Caco-2 (cell line): ENCODE measurements around the gene SH3RF1. TPM values are rescaled to one million over a fixed set of nuclear protein-coding genes. Genes with fewer than 3 reads are reported as not detected.
"Not testable (repeated sequence)": the region's sequence is repeated elsewhere in the genome, so short reads cannot be mapped to it uniquely, and the experiment has no call there.

Experiments
- BruUV-seq: library from RNA; stranded (reverse); fragments of 400-500 nt; replicated peaks from 2 replicates; lab custom pipeline; 2021; lab: Mats Ljungman, UMichigan
- CTCF ChIA-PET: fragments of 300-600 bp; sonication (Branson Sonifier 250); formaldehyde crosslinking; loops from one replicate; lab custom pipeline; 2022; ENCODE audit warnings: antibody characterized with exemption; lab: Charles Lee
- POLR2A ChIA-PET: fragments of 300-600 bp; sonication (Branson Sonifier 250); formaldehyde crosslinking; loops from one replicate; lab custom pipeline; 2022; ENCODE audit warnings: antibody characterized with exemption; lab: Charles Lee
- DNase-seq, 2 experiments: peaks; one replicate each; pipeline versions ENCODE4 v3.0.0 to v3.0.0-alpha.2; 2020 to 2022
- H3K27me3 ChIP-seq: replicated peaks from 2 replicates; pipeline ENCODE4 v1.6.0; 2011; ENCODE audit warnings: low read length; ENCODE audit not compliant: control insufficient read depth, insufficient read depth
- H3K36me3 ChIP-seq: 2 replicates; pipeline ENCODE4 v1.5.1; 2011; ENCODE audit warnings: low read length; ENCODE audit not compliant: control insufficient read depth, insufficient read depth
- H3K4me1 ChIP-seq: fragments of 250-450 bp; sonication (Bioruptor Pico); 2 replicates; pipeline ENCODE4 v1.5.1; 2020; ENCODE audit warnings: mild to moderate bottlenecking
- H3K4me3 ChIP-seq: 2 replicates; pipeline ENCODE4 v1.5.1; 2011; ENCODE audit warnings: low read depth, mild to moderate bottlenecking, control low read depth, low read length
- H3K9me3 ChIP-seq: fragments of 250-450 bp; sonication (Bioruptor Pico); 2 replicates; pipeline ENCODE4 v1.5.1; 2020; ENCODE audit warnings: mild to moderate bottlenecking, moderate library complexity
- H3K27ac Mint-ChIP-seq: one replicate; pipeline ENCODE4 v1.8.0; 2022; ENCODE audit warnings: mixed read lengths; ENCODE audit not compliant: unreplicated experiment
- H3K27me3 Mint-ChIP-seq: one replicate; pipeline ENCODE4 v1.8.0; 2022; ENCODE audit warnings: mixed read lengths; ENCODE audit not compliant: insufficient read depth, unreplicated experiment
- H3K36me3 Mint-ChIP-seq: one replicate; pipeline ENCODE4 v1.8.0; 2022; ENCODE audit warnings: mild to moderate bottlenecking, mixed read lengths; ENCODE audit not compliant: insufficient read depth, unreplicated experiment
- H3K4me1 Mint-ChIP-seq: one replicate; pipeline ENCODE4 v1.8.0; 2022; ENCODE audit warnings: low read depth, mixed read lengths; ENCODE audit not compliant: unreplicated experiment
- H3K4me3 Mint-ChIP-seq: one replicate; pipeline ENCODE4 v1.8.0; 2022; ENCODE audit warnings: mild to moderate bottlenecking, moderate library complexity, mixed read lengths; ENCODE audit not compliant: unreplicated experiment
- H3K9me3 Mint-ChIP-seq: one replicate; pipeline ENCODE4 v1.8.0; 2022; ENCODE audit warnings: mixed read lengths; ENCODE audit not compliant: unreplicated experiment
- intact Hi-C: fragments of 100-400 bp; cut with micrococcal nuclease; formaldehyde crosslinking; loops from one replicate; pipeline ENCODE4 v1.10.0; 2022; ENCODE audit not compliant: unreplicated experiment
- total RNA-seq: library from RNA; stranded (reverse); gene quantifications from 2 replicates; pipeline ENCODE4 v1.2.3, GENCODE V29; 2022
- TF ChIP-seq, protein P1 (sequence below), 2 experiments: fragments of 200-600 bp in 1 of 2; IDR thresholded peaks; 1 replicate in 1 of 2; 2 replicates in 1 of 2; pipeline versions ENCODE4 v1.5.1 to v1.8.0; 2011 to 2022; ENCODE audit warnings: antibody characterized with exemption in 1 of 2, control low read depth in 1 of 2, inconsistent platforms in 1 of 2, low read depth in 1 of 2, low read length in 1 of 2, mild to moderate bottlenecking in 1 of 2, moderate library complexity in 1 of 2; ENCODE audit not compliant: insufficient read depth in 1 of 2, severe bottlenecking in 1 of 2, unreplicated experiment in 1 of 2

Gene SH3RF1
- total RNA-seq, 1 experiment from 2014 or later = 25.1 TPM

DNA sequence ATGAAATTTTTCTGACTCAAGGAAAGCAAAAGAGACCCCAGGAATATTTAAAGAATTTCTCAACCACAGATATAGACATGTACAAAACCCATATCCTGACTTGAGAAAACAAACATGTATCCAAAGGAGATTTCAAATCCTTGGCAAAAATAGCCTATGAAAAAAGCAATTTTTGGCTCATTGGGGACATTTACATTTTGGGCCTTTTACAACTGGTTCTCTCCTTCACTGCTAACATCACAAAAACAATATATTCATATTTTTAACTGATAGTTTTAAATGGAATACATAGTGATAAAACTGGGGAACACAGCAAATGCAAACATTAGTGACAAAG is 65.0 kb downstream of the SH3RF1 start:
- Mint-ChIP-seq H3K27ac (no peak overlapping the region), H3K4me3 (no peak overlapping the region), H3K9me3 (no peaks in the 10 kb centered on the region), H3K27me3 (no peaks in the 10 kb centered on the region), H3K36me3 (peaks cover 11% of the 10 kb centered on the region), H3K4me1 (peaks cover 46% of the 10 kb centered on the region)
- peaks cover 65% of the 10 kb centered on the region for H3K4me1 ChIP-seq
- DNase-seq = no peak
- ChIA-PET CTCF (no interaction called here), POLR2A (no interaction called here)
- H3K9me3 ChIP-seq = no peaks in the 10 kb centered on the region
- no peaks in the 10 kb centered on the region for H3K27me3 ChIP-seq
- intact Hi-C loops = no loop called here
- TF ChIP-seq, protein P1, sequence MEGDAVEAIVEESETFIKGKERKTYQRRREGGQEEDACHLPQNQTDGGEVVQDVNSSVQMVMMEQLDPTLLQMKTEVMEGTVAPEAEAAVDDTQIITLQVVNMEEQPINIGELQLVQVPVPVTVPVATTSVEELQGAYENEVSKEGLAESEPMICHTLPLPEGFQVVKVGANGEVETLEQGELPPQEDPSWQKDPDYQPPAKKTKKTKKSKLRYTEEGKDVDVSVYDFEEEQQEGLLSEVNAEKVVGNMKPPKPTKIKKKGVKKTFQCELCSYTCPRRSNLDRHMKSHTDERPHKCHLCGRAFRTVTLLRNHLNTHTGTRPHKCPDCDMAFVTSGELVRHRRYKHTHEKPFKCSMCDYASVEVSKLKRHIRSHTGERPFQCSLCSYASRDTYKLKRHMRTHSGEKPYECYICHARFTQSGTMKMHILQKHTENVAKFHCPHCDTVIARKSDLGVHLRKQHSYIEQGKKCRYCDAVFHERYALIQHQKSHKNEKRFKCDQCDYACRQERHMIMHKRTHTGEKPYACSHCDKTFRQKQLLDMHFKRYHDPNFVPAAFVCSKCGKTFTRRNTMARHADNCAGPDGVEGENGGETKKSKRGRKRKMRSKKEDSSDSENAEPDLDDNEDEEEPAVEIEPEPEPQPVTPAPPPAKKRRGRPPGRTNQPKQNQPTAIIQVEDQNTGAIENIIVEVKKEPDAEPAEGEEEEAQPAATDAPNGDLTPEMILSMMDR (IDR thresholded peaks at IDR 0.05; ENCODE audit: insufficient read depth in 1 of 2, low read depth in 1 of 2, low read length in 1 of 2, severe bottlenecking in 1 of 2, unreplicated experiment in 1 of 2) = no peak
- H3K36me3 ChIP-seq = no peaks in the 10 kb centered on the region
- H3K4me3 ChIP-seq = no peak overlapping the region
- no TSS peak for BruUV-seq

DNA sequence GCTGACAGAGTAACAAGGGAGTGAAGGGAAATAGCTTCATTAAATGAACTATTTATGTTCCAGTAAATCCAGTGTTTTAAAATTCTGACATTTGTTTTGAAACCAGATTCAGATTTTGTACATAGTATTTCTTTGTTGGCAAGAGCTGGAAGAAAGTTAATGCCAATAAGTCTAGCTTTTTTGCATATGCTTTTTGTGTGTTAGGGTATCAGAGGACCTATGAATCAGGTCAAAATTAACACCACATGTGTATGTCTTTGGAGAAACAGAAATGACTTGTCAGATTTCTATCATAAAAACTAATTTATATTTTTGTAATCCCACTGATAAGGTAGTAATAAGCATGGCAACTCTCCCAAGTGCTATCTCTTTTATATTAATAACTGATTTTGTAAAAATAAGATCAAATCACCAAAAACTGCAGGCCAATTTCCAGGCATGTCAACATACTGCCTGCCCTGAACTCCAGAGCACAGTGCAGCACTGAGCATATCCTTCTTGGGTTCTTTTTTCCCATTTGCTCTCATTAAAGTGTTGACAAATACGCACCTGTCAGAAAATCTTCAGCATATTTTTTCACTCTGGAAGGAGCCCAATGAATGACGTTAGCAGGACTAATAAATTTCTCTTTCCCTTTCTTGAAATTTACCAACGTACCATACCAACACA is 65.5 kb downstream of the SH3RF1 start:
- peaks cover 68% of the 10 kb centered on the region for H3K4me1 ChIP-seq
- H3K36me3 ChIP-seq = no peaks in the 10 kb centered on the region
- Mint-ChIP-seq H3K9me3 (no peaks in the 10 kb centered on the region), H3K27ac (no peak overlapping the region), H3K4me1 (peaks cover 47% of the 10 kb centered on the region), H3K36me3 (peaks cover 11% of the 10 kb centered on the region), H3K4me3 (no peak overlapping the region), H3K27me3 (no peaks in the 10 kb centered on the region)
- TF ChIP-seq, protein P1 (IDR thresholded peaks at IDR 0.05; ENCODE audit: insufficient read depth in 1 of 2, low read depth in 1 of 2, low read length in 1 of 2, severe bottlenecking in 1 of 2, unreplicated experiment in 1 of 2) = no peak
- ChIA-PET CTCF (interaction anchor here (0.6 kb wide), 1 partner anchor 120 kb away, joined by 4 read pairs; no protein-coding TSS in a partner anchor), POLR2A (no interaction called here)
- no peaks in the 10 kb centered on the region for H3K27me3 ChIP-seq
- no peak overlapping the region for H3K4me3 ChIP-seq
- intact Hi-C loops = no loop called here
- BruUV-seq = no TSS peak
- DNase-seq = no peak
- H3K9me3 ChIP-seq = no peaks in the 10 kb centered on the region

DNA sequence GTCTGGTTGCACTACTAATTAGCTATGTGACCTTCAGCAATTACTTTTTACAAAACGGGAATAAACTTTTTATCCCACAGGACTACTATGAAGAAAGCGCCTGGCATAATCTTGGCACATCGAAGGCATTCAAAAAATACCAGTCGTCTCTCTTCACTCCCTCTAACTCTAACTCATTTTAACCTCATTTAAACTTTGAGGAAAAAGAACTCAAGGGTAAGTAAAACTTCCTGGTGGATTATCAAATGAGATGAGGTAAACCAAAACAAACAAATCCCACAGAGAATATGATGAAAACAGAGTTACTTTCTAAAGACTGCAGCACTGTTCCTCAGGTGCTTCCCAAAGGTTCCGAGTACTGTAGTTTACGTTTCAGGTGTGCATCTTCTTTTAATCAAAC is 66.9 kb downstream of the SH3RF1 start:
- Histone ChIP-seq H3K4me1 (peaks cover 57% of the 10 kb centered on the region), H3K27me3 (no peaks in the 10 kb centered on the region), H3K36me3 (no peaks in the 10 kb centered on the region), H3K9me3 (no peaks in the 10 kb centered on the region), H3K4me3 (no peak overlapping the region)
- Mint-ChIP-seq H3K9me3 (no peaks in the 10 kb centered on the region), H3K4me1 (peaks cover 42% of the 10 kb centered on the region), H3K4me3 (no peak overlapping the region), H3K27ac (no peak overlapping the region), H3K27me3 (no peaks in the 10 kb centered on the region), H3K36me3 (peaks cover 5% of the 10 kb centered on the region)
- BruUV-seq = no TSS peak
- TF ChIP-seq, protein P1 (IDR thresholded peaks at IDR 0.05; ENCODE audit: insufficient read depth in 1 of 2, low read depth in 1 of 2, low read length in 1 of 2, severe bottlenecking in 1 of 2, unreplicated experiment in 1 of 2) = no peak
- intact Hi-C loops = no loop called here
- ChIA-PET POLR2A (interaction anchor here (0.5 kb wide), 1 partner anchor 194 kb away, joined by 3 read pairs; the partner anchor contains the start of gene CBR4), CTCF (no interaction called here)
- DNase-seq = no peak

DNA sequence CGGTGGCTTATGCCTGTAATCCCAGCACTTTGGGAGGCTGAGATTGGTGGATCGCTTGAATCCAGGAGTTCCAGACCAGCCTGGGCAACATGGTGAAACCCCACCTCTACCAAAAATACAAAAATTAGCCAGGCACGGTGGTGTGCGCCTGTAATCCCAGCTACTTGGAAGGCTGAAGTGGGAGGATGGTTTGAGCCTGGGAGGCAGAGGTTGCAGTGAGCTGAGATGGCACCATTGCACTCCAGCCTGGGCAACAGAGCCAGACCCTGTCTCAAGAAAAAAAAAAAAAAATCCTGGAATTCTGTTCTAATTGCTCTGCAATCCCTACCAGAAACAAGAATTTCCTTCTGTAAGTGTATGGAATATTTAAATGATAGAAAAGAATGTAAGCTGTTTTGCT is 67.5 kb downstream of the SH3RF1 start:
- intact Hi-C loops, H3K27me3 ChIP-seq, H3K27ac Mint-ChIP-seq, H3K4me3 Mint-ChIP-seq, CTCF ChIA-PET, H3K27me3 Mint-ChIP-seq, H3K4me3 ChIP-seq, H3K9me3 Mint-ChIP-seq, H3K36me3 ChIP-seq, H3K9me3 ChIP-seq, DNase-seq, BruUV-seq, H3K36me3 Mint-ChIP-seq: not testable (repeated sequence)
- H3K4me1 ChIP-seq = peaks cover 51% of the 10 kb centered on the region
- H3K4me1 Mint-ChIP-seq = peaks cover 40% of the 10 kb centered on the region
- POLR2A ChIA-PET = interaction anchor here (0.5 kb wide), 1 partner anchor 193 kb away, joined by 3 read pairs; the partner anchor contains the start of gene CBR4
